Measurements from ENCODE around the gene SMYD3. TPM values are rescaled to one million over a fixed set of nuclear protein-coding genes. Genes with fewer than 3 reads are reported as not detected.

SMYD3 gene
- total RNA-seq, 4 donors from 2014 or later = 7.6 to 26.3 (median 13.4) TPM

DNA sequence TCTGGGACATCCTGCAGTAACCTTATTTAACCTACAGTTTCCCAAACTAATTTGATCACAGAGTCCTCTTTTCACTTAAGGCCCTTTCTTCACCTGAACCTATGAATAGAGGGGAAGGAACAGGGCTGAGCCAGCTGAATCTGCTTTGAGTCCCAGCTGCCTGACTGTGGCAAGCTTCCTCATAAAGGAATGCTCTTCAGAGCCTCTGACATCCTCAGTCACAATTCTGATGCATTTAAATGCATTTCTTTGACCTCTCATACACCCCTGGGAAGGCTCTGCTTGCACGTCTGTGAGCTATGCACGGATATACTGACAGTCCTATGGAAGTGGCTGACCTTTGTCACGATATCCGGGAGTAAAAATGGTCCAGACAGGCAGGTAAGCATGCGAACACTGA, 673.1 kb downstream of the SMYD3 start:
- ATAC-seq (ENCODE audit: low FRiP score) = no peak
- TF ChIP-seq, protein P1, sequence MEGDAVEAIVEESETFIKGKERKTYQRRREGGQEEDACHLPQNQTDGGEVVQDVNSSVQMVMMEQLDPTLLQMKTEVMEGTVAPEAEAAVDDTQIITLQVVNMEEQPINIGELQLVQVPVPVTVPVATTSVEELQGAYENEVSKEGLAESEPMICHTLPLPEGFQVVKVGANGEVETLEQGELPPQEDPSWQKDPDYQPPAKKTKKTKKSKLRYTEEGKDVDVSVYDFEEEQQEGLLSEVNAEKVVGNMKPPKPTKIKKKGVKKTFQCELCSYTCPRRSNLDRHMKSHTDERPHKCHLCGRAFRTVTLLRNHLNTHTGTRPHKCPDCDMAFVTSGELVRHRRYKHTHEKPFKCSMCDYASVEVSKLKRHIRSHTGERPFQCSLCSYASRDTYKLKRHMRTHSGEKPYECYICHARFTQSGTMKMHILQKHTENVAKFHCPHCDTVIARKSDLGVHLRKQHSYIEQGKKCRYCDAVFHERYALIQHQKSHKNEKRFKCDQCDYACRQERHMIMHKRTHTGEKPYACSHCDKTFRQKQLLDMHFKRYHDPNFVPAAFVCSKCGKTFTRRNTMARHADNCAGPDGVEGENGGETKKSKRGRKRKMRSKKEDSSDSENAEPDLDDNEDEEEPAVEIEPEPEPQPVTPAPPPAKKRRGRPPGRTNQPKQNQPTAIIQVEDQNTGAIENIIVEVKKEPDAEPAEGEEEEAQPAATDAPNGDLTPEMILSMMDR (IDR thresholded peaks at IDR 0.05) = no peak
- no peak for DNase-seq (ENCODE audit: low spot score)

DNA sequence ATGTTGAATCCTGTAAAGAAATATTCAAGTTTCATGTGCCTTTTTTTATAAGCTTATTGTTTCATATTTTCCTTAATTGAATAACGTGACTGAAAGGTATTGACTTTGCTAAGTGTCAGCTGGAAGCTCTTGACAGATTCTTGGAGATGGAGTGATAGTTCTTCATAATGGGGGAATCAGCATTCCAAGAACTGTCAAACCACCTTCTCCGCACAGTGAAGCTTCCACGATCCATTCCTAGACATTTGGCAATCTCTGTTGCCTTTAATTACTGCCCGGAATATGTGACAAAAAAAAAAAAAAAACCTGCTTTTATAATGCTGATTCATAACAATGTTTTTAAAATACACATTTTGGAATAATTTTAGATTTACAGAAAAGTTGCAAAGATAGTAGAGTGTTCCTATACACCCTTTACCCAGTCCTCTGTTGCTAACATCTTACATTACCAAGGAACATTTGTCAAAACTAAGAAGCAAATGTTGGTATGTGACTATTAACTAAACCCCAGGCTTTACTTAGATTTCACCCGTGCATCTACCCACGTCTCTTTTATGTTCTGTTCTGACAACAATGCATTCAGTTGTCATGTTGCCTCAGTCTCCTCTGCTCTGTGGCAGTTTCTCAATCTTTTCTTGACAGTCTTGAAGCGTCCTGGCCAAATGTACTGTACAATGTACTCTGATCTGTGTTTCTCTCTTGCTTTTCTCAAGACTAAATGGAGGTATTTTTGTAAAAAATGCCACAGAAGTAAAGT, 674.1 kb downstream of the SMYD3 start:
- DNase-seq (ENCODE audit: low spot score) = no peak
- TF ChIP-seq, protein P1 (IDR thresholded peaks at IDR 0.05) = no peak
- ATAC-seq (ENCODE audit: low FRiP score) = no peak

DNA sequence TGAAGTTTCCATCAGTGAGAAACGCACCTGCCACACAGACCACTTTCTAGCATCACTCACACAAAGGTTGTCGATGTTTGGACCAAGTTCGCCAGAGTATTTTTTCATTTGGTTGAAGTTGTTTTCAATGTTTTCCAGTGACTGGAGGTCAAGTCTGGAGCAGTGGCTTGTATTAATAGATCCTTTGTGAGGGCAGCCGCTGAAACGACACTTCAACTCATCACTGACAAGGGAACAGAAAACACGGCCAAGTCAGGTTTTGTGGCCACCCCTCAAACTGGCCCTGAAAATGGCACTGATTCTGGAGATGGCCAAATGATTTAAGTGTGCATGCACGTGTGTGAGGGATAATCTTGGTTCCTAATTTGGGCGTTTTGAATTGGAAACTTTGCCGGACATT, 675.6 kb downstream of the SMYD3 start:
- TF ChIP-seq, protein P1 (IDR thresholded peaks at IDR 0.05) = no peak
- ATAC-seq (ENCODE audit: low FRiP score) (no peak), DNase-seq (ENCODE audit: low spot score) (no peak)

DNA sequence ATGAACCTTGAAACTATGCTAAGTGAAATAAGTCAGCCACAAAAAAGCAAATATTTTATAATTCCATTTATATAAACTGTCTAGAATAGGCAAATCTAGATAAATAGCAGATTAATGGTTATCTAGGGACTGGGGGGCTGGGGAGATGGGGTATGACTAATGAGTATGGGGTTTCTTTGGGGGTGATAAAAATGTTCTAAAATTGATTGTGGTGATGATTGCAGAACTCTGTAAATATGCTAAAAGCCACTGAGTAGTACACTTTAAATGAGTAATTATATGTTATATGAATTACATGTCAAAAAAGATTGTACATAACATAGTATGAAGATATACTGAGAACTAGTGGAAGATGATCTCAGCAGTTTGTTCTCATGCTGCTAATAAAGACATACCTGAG, 677.3 kb downstream of the SMYD3 start:
- TF ChIP-seq, protein P1 (IDR thresholded peaks at IDR 0.05) = no peak
- ATAC-seq (ENCODE audit: low FRiP score) (no peak), DNase-seq (ENCODE audit: low spot score) (no peak)

DNA sequence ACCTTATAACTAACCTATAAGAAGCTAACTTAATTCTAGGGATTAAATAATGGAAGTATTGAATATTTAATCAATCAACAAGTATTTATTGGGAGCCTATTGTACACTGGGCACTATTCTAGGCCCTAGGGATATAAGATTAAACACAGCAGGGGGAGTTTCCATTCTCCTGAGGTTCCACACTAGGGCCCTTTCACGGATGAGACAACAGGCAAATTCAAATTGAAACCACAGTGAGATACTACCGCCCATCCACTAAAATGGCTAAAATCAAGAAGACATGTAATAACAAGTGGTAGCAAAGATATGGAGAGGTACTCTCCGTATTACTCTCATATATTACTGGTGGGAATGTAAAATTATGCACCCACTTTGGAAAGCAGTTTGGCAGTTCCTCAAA, 677.9 kb downstream of the SMYD3 start:
- TF ChIP-seq, protein P1 (IDR thresholded peaks at IDR 0.05) = no peak
- DNase-seq (ENCODE audit: low spot score) (no peak), ATAC-seq (ENCODE audit: low FRiP score) (no peak)

DNA sequence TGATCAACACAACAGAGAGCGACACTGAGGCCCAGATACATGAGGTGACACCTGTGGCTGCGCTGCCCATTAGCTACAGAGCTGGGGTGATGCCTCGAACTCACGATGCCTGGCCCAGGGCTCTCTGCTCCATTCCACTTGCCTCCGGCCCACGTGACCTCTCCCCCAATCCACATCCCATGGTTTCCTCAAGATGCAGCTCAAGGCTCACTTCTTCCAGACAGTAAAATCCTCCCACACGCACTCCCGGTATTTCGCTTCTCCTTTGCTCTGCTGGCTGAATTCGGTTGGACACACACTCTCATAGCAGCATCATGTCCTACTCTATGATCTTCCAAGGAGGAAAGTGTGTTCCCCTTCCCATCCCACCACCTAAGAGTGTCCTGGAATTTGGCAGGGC, 679.8 kb downstream of the SMYD3 start:
- no peak for DNase-seq (ENCODE audit: low spot score)
- TF ChIP-seq, protein P1 (IDR thresholded peaks at IDR 0.05) = no peak
- ATAC-seq (ENCODE audit: low FRiP score) = no peak

Data from omental fat pad (tissue), 4 donors.